ENCODE data around the gene RBBP8. TPM values are rescaled to one million over a fixed set of nuclear protein-coding genes. Genes with fewer than 3 reads are reported as not detected.
A peak's percentile ranks its signal among the peaks of the same experiment; 100 is the strongest.

RBBP8 gene
- total RNA-seq, 6 donors from 2014 or later, result 10.9 to 78.2 (median 30.3) TPM

DNA sequence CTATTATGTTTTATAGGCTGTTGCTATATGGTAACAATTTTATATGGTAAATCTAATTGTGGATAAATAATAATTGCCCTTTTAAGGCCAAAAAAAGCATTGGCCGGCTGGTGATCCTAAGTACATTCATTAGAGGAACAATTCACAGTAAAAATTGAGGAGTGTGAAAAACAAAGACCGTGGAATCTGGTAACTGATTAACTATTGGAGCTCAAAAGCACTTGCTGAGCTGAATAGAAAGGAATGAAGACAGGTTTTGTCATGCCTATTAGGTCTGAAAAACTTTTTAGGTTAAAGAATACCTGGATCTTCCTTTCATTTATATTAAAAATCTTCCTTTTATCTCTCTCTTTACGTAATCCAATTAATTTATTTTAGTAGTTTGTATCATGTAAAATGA lies 18.5 kb upstream of the RBBP8 start:
- WGBS, 2 donors, result 58 to 82% methylated on average over 3 of the region's 3 CpGs
- Histone ChIP-seq H3K4me3 (peak overlapping the region in 3 of 4 donors; percentile 8 to 32 (median 14)), H3K9me3 (no peaks in the 10 kb centered on the region), H3K27ac (peak overlapping the region in 2 of 4 donors; percentile 78 to 83), H3K36me3 (no peaks in the 10 kb centered on the region), H3K4me1 (peaks cover 0 to 5% (median 2%) of the 10 kb centered on the region in 4 donors), H3K27me3 (no peaks in the 10 kb centered on the region)
- DNase-seq (no peak), ATAC-seq (ENCODE audit: low FRiP score in 2 of 2) (no peak)
- TF ChIP-seq EP300 (IDR thresholded peaks at IDR 0.05), result no peak
- TF ChIP-seq, protein P1, sequence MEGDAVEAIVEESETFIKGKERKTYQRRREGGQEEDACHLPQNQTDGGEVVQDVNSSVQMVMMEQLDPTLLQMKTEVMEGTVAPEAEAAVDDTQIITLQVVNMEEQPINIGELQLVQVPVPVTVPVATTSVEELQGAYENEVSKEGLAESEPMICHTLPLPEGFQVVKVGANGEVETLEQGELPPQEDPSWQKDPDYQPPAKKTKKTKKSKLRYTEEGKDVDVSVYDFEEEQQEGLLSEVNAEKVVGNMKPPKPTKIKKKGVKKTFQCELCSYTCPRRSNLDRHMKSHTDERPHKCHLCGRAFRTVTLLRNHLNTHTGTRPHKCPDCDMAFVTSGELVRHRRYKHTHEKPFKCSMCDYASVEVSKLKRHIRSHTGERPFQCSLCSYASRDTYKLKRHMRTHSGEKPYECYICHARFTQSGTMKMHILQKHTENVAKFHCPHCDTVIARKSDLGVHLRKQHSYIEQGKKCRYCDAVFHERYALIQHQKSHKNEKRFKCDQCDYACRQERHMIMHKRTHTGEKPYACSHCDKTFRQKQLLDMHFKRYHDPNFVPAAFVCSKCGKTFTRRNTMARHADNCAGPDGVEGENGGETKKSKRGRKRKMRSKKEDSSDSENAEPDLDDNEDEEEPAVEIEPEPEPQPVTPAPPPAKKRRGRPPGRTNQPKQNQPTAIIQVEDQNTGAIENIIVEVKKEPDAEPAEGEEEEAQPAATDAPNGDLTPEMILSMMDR (IDR thresholded peaks at IDR 0.05), result no peak
- no peak for TF ChIP-seq POLR2A (IDR thresholded peaks at IDR 0.05)
- TF ChIP-seq POLR2AphosphoS5 (IDR thresholded peaks at IDR 0.05), result no peak

DNA sequence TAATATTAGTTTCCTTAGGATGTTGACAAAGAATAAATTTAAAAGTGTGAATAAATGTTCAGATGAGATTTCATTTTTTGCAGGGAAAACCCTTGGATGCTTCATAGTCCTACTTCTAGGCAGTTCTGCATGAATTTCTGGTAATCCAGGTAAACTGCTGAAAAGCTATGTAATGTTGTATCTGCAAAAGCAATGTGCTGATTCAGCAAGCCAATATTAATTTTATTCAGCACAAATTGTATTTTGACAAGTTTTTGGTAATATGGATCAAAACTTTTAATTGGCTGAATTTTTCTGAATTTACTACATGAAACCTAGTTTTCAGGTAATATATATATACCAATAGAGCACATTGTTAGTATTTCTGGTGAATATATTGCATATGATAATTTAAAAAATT lies 17.8 kb upstream of the RBBP8 start:
- no peaks in the 10 kb centered on the region for H3K27me3 ChIP-seq
- ATAC-seq (ENCODE audit: low FRiP score in 2 of 2), result no peak
- TF ChIP-seq EP300 (IDR thresholded peaks at IDR 0.05), result no peak
- TF ChIP-seq POLR2AphosphoS5 (IDR thresholded peaks at IDR 0.05), result no peak
- no peak for TF ChIP-seq POLR2A (IDR thresholded peaks at IDR 0.05)
- TF ChIP-seq, protein P1 (IDR thresholded peaks at IDR 0.05), result no peak
- no peak for DNase-seq
- H3K36me3 ChIP-seq, result no peaks in the 10 kb centered on the region
- no peak overlapping the region for H3K27ac ChIP-seq
- peak overlapping the region in 1 of 4 donors; percentile 14 for H3K4me3 ChIP-seq
- no peaks in the 10 kb centered on the region for H3K9me3 ChIP-seq
- peaks cover 0 to 5% (median 2%) of the 10 kb centered on the region in 4 donors for H3K4me1 ChIP-seq

DNA sequence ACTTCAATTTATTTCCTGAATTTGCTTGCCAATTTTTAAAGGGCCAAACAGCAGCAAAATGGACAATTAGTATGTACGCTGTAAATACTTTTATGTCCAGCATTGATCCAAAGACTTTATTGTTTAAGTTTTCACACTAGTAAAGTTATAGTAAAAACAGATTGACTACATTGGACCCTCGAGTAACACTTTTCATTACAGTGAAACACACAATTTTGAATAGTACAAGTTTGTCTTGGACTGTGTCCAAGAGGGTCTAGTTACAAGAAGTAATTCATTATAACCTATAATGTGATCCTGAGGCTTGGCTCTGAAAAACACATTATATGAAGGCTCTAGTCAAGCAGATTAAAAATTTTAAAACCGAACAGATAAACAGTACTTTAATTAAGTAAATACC lies 11.4 kb upstream of the RBBP8 start:
- no peak for TF ChIP-seq POLR2AphosphoS5 (IDR thresholded peaks at IDR 0.05)
- no peak for TF ChIP-seq EP300 (IDR thresholded peaks at IDR 0.05)
- no peaks in the 10 kb centered on the region for H3K27me3 ChIP-seq
- no peak overlapping the region for H3K4me3 ChIP-seq
- no peaks in the 10 kb centered on the region for H3K36me3 ChIP-seq
- no peak overlapping the region for H3K27ac ChIP-seq
- no peak for ATAC-seq (ENCODE audit: low FRiP score in 2 of 2)
- no peaks in the 10 kb centered on the region for H3K9me3 ChIP-seq
- DNase-seq, result no peak
- whole genome bisulfite sequencing, 2 donors, result 49 to 57% methylated on average over 3 of the region's 3 CpGs
- no peaks in the 10 kb centered on the region for H3K4me1 ChIP-seq

DNA sequence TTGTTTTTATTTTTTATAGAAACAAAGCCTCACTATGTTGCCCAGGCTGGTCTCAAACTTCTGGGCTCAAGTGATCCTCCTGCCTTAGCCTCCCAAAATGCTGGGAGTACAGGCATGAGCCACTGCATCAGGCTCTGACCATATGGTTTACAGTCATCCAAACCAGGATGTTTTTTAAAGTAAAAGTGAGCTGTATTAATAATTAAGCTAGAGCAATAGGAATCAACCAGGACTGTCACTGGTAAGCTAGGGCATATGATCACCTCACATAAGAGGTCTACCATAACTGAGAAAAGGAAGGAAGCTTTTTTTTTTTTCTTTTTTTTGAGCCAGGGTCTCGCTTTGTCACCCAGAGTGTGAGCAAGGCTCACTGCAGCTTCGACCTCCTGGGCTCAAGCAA lies 8.5 kb upstream of the RBBP8 start:
- no peak overlapping the region for H3K27ac ChIP-seq
- 89 to 94% methylated on average over 2 of the region's 2 CpGs for WGBS, 2 donors

DNA sequence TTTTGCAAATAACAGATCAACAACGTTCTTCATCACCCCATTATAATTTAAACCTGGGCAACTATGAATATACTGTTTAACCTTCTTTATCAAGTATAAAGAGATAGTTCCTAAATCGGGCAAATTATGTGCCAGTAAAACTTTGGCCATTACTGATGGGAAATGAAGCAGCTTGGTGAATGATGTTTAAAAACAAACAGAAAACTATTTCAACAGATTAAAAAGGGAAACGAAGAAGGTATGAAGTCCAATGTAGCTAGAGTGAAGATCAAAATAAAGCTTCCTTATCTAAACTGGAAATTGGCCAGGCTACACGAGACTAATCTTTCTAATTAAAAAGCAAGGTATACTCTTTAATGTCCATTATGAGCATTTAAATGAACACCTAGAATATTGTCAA lies 6.7 kb upstream of the RBBP8 start:
- DNase-seq, result no peak
- Histone ChIP-seq H3K9me3 (no peaks in the 10 kb centered on the region), H3K27me3 (no peaks in the 10 kb centered on the region), H3K4me1 (no peaks in the 10 kb centered on the region), H3K27ac (no peak overlapping the region), H3K36me3 (no peaks in the 10 kb centered on the region), H3K4me3 (no peak overlapping the region)
- TF ChIP-seq, protein P1 (IDR thresholded peaks at IDR 0.05), result no peak
- TF ChIP-seq POLR2A (IDR thresholded peaks at IDR 0.05) (no peak), POLR2AphosphoS5 (IDR thresholded peaks at IDR 0.05) (no peak), EP300 (IDR thresholded peaks at IDR 0.05) (no peak)
- ATAC-seq (ENCODE audit: low FRiP score in 2 of 2), result no peak
- WGBS, 2 donors, result 44 to 52% methylated on average over 4 of the region's 4 CpGs

More for the DNA sequence above, 8.5 kb upstream of the RBBP8 start:
- no peak for TF ChIP-seq POLR2AphosphoS5 (IDR thresholded peaks at IDR 0.05)
- TF ChIP-seq, protein P1 (IDR thresholded peaks at IDR 0.05), result no peak
- TF ChIP-seq EP300 (IDR thresholded peaks at IDR 0.05), result no peak
- TF ChIP-seq POLR2A (IDR thresholded peaks at IDR 0.05), result no peak
- Histone ChIP-seq H3K4me3 (no peak overlapping the region), H3K27me3 (no peaks in the 10 kb centered on the region), H3K36me3 (no peaks in the 10 kb centered on the region), H3K4me1 (no peaks in the 10 kb centered on the region), H3K9me3 (no peaks in the 10 kb centered on the region)
- ATAC-seq (ENCODE audit: low FRiP score in 2 of 2) (no peak), DNase-seq (no peak)

All from upper lobe of left lung (tissue), 6 donors.